Measurements from ENCODE around the gene NCAPD2.

Gene NCAPD2

DNA sequence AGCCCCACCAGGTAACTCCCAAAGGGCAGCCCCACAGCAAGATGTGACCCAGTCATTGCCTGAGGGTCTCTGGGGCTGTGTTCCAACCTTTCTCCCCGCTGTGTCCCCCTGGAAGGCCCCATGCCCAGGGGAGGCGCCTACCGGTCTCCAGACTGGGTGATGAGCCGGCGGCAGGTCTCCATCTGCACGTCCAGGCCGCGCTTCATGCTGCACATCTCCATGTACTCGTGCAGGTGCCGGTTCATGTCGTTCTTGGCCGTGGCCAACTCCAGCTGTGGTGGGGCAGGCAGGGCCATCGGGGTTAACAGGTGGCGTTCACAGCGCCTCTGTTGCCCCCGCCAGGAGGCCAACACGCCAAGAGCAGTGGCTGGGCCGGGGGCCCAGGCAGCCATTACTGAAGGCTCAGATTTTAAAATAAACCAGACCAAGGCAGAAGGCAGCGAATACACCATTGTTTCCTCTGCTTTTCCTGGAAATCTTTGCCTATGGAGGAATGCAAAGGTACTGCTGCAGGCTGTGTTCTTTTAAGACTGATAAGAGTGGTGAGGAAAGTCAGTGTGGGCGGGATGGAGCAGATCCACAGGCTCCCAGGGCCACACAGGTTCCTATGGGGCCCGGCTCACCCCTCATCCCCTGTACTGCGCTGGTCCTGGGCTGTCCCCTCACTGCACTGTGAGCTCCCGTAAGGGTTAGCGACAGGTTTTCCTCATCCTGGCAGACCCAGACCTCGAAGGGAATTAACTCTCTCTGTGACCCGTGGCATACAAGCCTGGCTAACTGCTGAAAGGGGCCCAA lies 47.7 kb downstream of the NCAPD2 start:
- Mint-ChIP-seq H3K27me3 (ENCODE audit: low read depth, poor library complexity) (peaks cover 3% of the 10 kb centered on the region), H3K4me3 (no peak overlapping the region), H3K27ac (peak overlapping the region; percentile 17), H3K36me3 (ENCODE audit: low read depth) (peaks cover 47% of the 10 kb centered on the region), H3K4me1 (peaks cover 56% of the 10 kb centered on the region), H3K9me3 (no peaks in the 10 kb centered on the region)
- no peak for DNase-seq
- no peak for TF ChIP-seq CTCF (IDR thresholded peaks at IDR 0.05)

DNA sequence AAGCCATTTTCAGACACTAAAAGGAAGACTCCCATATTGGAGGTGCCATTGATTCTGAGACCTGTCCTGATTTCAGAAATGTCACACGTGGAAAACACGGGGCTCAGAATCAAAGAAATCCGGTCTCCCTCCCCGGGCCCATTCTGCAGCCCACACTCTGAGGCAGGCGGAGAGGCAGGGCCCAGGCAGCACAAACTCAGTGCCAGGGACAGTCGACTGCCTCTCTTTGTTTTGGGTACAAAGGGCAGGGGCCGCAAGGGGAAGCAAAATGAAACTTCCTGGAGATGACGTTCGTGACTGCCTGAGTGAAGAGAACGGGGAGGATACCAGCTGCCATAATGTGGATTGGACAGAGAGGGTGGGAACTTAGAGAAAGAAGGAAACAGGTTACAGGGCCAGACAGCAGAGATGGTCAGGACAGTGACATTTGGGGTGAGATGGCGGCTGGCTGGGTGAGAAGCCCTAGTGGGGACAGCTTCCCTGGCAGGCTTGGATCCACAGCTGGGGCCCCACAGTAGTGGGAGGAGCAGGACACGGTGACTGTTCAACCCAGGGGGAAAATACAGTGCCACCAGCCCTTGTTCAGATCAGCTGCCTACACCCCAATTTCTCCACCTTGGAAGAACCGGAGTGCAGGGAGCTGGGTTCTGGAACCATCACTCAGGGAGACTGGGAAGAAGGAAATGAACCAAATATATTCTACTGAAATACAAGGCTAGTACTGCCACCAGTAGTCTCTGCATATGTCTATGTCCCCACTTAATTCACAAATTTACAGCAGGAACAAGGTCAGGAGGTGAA lies 48.5 kb downstream of the NCAPD2 start:
- DNase-seq: no peak
- peaks cover 3% of the 10 kb centered on the region for H3K27me3 Mint-ChIP-seq (ENCODE audit: low read depth, poor library complexity)
- H3K36me3 Mint-ChIP-seq (ENCODE audit: low read depth): peaks cover 49% of the 10 kb centered on the region
- peaks cover 48% of the 10 kb centered on the region for H3K4me1 Mint-ChIP-seq
- H3K4me3 Mint-ChIP-seq: no peak overlapping the region
- peak overlapping the region; percentile 17 for H3K27ac Mint-ChIP-seq
- no peak for TF ChIP-seq CTCF (IDR thresholded peaks at IDR 0.05)
- no peaks in the 10 kb centered on the region for H3K9me3 Mint-ChIP-seq

DNA sequence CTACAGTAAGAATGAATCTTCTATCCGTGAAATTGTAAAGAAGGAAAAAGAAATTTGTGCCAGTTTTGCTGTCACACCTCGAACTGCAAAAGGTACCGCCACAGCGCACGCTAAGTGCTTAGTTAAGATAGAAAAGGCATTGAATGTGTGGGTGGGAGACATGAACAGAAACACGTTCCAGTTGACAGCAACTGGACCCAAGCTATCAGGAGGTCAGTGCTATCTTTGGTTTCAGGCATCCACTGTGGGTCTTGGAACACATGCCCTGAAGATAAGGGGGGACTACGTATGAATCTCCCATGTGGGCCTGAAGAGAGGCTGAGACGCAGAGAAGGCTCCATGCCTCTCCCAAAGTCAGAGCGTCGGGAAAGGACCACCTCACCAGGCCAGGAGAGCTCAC lies 52.1 kb downstream of the NCAPD2 start:
- no peak overlapping the region for H3K4me3 Mint-ChIP-seq
- no peak for TF ChIP-seq CTCF (IDR thresholded peaks at IDR 0.05)

DNA sequence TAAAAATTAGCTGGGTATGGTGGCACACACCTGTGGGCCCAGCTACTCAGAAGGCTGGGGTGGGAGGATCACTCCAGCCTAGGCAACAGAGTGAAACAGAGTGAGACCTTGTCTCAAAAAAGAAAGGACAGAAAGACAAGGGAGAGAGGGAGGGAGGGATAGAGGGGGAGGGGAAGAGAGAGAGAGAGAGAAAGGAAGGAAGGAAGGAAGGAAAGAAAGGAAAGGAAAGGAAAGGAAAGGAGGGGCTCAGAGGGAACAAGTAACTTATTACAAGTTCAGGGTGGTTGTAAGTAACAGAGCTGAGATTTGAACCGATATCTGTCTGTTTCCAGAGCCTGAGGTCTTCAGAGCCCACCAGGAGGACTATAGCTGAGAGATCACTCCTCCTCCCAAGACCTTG lies 53.7 kb downstream of the NCAPD2 start:
- Mint-ChIP-seq H3K27me3 (ENCODE audit: low read depth, poor library complexity) (no peaks in the 10 kb centered on the region), H3K36me3 (ENCODE audit: low read depth) (peaks cover 56% of the 10 kb centered on the region), H3K9me3 (no peaks in the 10 kb centered on the region), H3K4me3 (no peak overlapping the region), H3K27ac (peak overlapping the region; percentile 86), H3K4me1 (peaks cover 27% of the 10 kb centered on the region)
- TF ChIP-seq CTCF (IDR thresholded peaks at IDR 0.05): no peak
- no peak for DNase-seq

More for the DNA sequence above, 52.1 kb downstream of the NCAPD2 start:
- Mint-ChIP-seq H3K4me1 (peaks cover 29% of the 10 kb centered on the region), H3K27ac (peak overlapping the region; percentile 36), H3K27me3 (ENCODE audit: low read depth, poor library complexity) (no peaks in the 10 kb centered on the region), H3K9me3 (no peaks in the 10 kb centered on the region), H3K36me3 (ENCODE audit: low read depth) (peaks cover 56% of the 10 kb centered on the region)
- no peak for DNase-seq

DNA sequence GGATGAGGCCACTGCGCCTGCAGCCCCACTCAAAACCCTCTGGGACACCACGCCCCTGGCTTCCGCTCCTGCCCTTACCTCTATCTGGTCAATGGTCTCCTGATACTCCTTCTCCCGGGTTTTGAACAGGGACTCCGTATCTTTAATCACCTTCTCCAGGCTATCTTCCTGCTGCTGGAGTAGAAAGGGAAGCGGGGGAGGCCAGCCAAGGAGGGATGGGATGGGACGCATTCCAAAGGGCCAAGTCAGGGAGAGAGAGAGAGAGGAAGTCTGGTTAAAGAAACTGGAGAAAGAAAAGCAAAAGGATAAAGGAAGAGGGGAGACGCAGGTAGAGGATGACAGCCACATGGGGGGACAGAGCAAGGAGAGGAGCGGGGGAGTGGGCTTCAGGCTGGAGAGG lies 54.1 kb downstream of the NCAPD2 start:
- no peak for TF ChIP-seq CTCF (IDR thresholded peaks at IDR 0.05)
- H3K9me3 Mint-ChIP-seq: no peaks in the 10 kb centered on the region
- no peaks in the 10 kb centered on the region for H3K27me3 Mint-ChIP-seq (ENCODE audit: low read depth, poor library complexity)
- H3K27ac Mint-ChIP-seq: peak overlapping the region; percentile 86
- peaks cover 29% of the 10 kb centered on the region for H3K4me1 Mint-ChIP-seq
- no peak for DNase-seq
- peak overlapping the region; percentile 16 for H3K4me3 Mint-ChIP-seq
- peaks cover 51% of the 10 kb centered on the region for H3K36me3 Mint-ChIP-seq (ENCODE audit: low read depth)

All from nephron progenitor cell (in vitro differentiated cells).